ENCODE results near the gene GALNT14.
A peak's percentile ranks its signal among the peaks of the same experiment; 100 is the strongest.

Gene GALNT14

DNA sequence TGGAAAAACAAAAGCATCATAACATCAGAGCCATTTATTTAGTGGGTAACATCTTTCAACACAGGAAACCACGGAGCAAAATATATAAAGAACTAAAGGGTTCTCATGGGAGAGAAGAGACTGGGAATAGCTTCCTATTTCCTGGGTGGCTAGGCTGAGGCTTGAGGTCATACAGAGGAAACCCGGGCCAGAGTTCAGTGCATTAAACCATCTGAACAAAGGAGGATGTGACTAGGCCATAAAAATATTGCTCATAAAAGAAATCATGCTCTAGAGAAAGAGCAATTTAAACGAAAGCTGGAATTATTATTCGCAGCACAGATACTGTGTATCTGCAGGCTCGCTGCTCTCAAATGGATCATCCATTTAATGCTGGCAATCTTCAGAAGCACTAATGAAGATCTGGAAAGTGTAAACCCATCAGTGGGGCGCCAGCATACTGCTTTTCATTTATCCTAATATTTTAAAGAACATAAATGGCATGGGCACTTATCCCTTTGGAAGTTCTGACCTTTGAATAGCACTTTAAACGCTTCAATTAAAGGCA is 83.3 kb downstream of the GALNT14 start:
- DNase-seq (ENCODE audit: low read depth): no peak

DNA sequence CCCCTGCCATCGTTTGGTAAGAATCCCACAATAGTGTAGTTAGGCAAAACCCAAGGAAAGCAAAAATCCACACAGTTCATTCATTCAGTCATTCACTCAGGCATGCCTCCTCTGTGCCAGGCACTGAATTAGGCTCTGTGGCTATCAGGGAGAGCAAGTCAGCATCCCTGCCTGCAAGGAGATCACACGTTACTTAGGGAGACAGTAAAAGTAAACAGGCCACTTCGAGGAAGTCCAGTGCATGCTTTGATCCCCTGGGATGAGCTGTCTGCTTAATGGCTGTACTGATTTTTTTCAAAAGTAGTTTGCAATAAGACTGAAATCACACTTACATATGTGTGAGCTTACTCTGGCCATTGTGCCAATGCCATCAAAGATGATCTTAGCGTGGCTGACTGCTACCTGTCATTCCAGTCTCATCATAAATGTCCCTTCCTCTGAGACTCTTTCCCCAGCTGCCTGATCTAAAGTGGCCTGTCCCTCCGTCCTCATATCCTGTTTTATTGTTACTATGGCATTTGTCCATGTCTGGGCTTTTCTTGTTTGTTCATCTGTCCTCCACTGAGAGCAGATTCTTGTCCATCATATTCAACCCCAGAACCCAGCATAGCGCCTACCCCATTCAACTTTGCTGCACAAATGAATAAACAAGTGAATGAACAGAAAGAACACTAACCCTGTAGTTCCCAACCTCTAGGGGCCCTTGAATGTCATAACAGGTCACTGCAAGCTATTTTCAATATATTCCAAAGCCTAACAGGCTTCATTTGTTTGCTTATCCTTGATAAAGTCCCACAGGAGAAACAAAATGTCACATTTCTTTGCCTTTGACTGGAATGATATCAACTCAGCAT is 84.1 kb downstream of the GALNT14 start:
- DNase-seq (ENCODE audit: low read depth): no peak

GRCh38 chr2:31052284-31052683 is 86.0 kb downstream of the GALNT14 start:
- no peak for DNase-seq (ENCODE audit: low read depth)

GRCh38 chr2:31051258-31052140 is 86.7 kb downstream of the GALNT14 start:
- no peak for DNase-seq (ENCODE audit: low read depth)

- DNase-seq (ENCODE audit: low read depth): no peak
Measured at GRCh38 chr2:31049916-31050588, 88.2 kb downstream of the GALNT14 start.

GRCh38 chr2:31049264-31049663 is 89.0 kb downstream of the GALNT14 start:
- no peak for DNase-seq (ENCODE audit: low read depth)

DNA sequence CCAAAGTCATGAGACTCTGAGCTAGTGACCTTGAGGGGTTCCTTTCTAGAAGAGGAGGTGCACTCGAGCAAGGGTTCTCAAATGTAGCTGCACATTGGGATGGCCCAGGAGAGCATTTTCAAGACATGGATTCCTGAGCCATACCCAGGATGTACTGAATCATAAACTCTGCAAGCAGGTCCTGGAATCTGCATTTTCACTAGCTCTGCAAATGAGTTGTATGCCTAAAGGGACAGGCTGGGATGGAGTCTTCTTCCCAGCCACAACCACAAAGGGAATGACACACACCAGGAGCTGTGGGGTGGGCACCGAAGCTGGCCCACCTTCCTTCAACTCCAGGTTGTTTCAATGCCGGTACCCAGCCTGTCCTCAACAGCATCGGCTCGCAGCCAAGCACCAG is 90.6 kb downstream of the GALNT14 start:
- no peak for DNase-seq (ENCODE audit: low read depth)

- no peak for DNase-seq (ENCODE audit: low read depth)
Measured at GRCh38 chr2:31038385-31038784, 99.9 kb downstream of the GALNT14 start.

DNA sequence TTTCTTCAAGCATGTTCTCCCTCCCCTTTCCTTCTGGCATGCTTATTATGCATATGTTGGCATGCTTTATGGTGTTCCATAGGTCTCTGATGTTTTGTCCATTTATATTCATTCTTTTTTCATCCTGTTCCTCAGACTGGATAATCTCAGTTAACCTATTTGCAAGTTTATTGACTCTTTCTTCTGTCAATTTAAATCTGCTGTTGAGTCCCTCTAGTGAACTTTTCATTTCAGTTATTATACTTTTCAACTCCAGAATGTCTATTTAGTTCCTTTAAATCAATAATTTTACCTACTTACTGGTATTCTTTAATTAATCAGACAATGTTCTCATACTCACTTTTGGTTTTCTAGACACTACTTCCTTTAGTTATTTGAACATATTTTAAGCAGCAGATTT is 101.2 kb downstream of the GALNT14 start:
- DNase-seq (ENCODE audit: low read depth): no peak

- DNase-seq (ENCODE audit: low read depth): no peak
Measured at GRCh38 chr2:31033032-31033431, 105.2 kb downstream of the GALNT14 start.

DNA sequence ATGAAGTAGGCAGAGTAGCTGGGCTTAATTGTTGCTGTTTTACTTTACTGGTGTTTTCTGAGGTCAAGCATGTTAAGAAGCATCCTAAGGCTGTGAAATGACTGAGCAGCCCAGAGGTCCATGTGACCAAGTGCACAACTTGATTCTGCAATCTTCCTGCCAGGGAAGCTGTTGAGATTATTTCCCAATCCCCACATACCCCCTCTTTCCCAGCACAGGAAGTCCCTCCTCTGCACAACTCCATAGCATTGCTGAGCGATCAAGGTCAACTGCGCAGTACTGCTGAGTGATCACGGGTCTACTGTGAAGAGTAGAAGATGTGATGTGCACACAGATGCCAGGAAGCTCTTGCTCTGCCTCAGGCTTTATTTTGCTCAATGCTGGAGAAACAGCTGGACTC is 105.8 kb downstream of the GALNT14 start:
- peak; percentile 30 for DNase-seq (ENCODE audit: low read depth)

- DNase-seq (ENCODE audit: low read depth): no peak
Measured at GRCh38 chr2:31031132-31031706, 107.0 kb downstream of the GALNT14 start.

GRCh38 chr2:31028417-31028816 is 109.8 kb downstream of the GALNT14 start:
- DNase-seq (ENCODE audit: low read depth): no peak

GRCh38 chr2:31027549-31027948 is 110.7 kb downstream of the GALNT14 start:
- DNase-seq (ENCODE audit: low read depth): no peak

- DNase-seq (ENCODE audit: low read depth): no peak
Measured at GRCh38 chr2:31023541-31023940, 114.7 kb downstream of the GALNT14 start.

DNA sequence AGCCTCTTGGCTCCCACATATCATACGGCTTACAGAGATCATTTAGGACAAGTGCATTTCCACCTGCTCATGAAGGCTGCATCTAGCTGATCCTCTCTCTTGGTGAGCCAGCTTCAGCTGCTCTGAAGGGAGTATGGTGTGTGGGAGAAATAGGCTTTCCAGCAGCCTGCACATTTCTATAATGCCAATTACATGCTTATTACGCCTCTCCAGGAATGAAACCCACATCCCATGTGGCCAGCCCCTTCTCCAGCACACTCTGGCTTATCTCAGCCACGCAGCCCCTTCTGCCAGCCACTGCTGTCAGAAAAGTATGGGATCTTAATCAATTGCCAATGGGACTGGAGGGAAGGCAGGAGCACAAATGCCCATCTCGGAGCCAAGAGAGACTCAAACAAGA is 117.5 kb downstream of the GALNT14 start:
- no peak for DNase-seq (ENCODE audit: low read depth)

GRCh38 chr2:31018280-31018679 is 120.0 kb downstream of the GALNT14 start:
- no peak for DNase-seq (ENCODE audit: low read depth)

DNA sequence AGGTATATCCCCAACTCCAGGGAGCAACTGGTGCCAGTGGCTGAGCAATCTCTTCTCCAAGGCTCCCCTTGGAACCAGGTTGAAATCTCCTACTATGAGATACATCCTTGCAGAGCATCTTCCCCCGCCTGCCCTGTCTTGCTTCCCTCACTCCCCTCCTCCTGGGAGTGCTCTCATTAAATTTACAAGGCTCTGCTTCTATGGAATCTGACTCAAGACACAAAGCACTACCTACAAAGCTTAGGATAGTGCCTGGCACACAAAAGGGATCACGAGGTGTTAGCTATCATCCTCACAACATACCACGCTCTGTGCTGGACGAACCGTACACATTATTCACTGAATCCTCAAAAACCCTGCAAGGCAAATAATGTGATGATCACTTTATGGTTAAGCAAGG is 121.6 kb downstream of the GALNT14 start:
- no peak for DNase-seq (ENCODE audit: low read depth)

- no peak for DNase-seq (ENCODE audit: low read depth)
Measured at GRCh38 chr2:31014516-31014915, 123.7 kb downstream of the GALNT14 start.

DNA sequence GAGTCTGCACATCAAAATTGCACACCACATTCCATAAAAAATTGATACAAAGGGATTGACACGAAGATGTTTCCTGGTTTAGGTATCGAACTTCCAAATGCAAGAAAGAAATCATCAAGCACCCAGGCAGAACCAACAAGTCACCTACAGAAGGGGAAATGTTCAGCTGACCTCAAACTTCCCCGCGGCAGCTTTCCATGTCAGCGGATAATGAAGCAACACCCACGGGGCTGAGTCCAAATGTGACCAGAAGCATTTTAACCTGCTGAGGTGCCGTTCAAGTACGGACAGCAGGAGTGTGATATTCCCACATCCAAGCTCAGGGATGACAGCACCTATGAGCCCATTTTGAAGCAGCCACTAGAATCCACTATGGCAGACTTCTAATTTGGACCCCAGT is 124.9 kb downstream of the GALNT14 start:
- DNase-seq (ENCODE audit: low read depth): no peak

DNA sequence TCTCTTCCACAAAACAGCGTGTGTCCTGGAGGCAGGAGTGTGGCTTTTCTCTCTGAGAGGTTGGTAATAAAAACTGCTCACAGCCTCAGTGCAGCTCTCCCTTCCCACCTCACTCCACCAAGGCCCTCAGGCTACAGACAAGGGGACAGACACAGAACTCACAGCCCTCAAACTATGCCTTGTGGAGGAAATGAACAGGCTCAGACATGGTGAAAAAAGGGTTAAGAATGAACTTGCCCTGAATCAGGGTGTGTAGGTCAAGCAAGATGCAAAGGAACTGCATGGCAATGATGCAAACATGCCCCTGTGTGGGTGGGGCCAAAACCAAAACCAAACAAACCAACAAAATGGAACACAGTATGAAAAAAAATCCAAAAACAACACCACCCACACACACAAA is 125.8 kb downstream of the GALNT14 start:
- no peak for DNase-seq (ENCODE audit: low read depth)

- DNase-seq (ENCODE audit: low read depth): no peak
Measured at GRCh38 chr2:31011587-31011986, 126.7 kb downstream of the GALNT14 start.
